Ectodermal cell (in vitro differentiated cells): ENCODE measurements around the gene ARHGEF19.

Source experiments
- H3K27ac ChIP-seq: 2 replicates; pipeline ENCODE4 v1.7.0; 2013; ENCODE audit warnings: mild to moderate bottlenecking, low read depth, low read length; ENCODE audit not compliant: insufficient read depth, poor library complexity, severe bottlenecking
- H3K27me3 ChIP-seq: 2 replicates; pipeline ENCODE4 v1.7.0; 2013; ENCODE audit warnings: mild to moderate bottlenecking, low read length; ENCODE audit not compliant: insufficient read depth, control insufficient read depth, poor library complexity, severe bottlenecking
- H3K36me3 ChIP-seq: one replicate; pipeline ENCODE4 v1.7.0; 2013; ENCODE audit warnings: low read length; ENCODE audit not compliant: control insufficient read depth, insufficient read depth
- H3K4me1 ChIP-seq: one replicate; pipeline ENCODE4 v1.7.0; 2013; ENCODE audit warnings: low read length; ENCODE audit not compliant: control insufficient read depth, insufficient read depth
- H3K4me3 ChIP-seq: 2 replicates; pipeline ENCODE4 v1.7.0; 2013; ENCODE audit warnings: low read depth, low read length, control low read depth; ENCODE audit not compliant: insufficient read depth
- H3K9me3 ChIP-seq: 2 replicates; pipeline ENCODE4 v1.7.0; 2013; ENCODE audit warnings: mild to moderate bottlenecking, low read length, moderate library complexity; ENCODE audit not compliant: control insufficient read depth
- WGBS, 2 experiments: methylation state at CpG; one replicate each; pipeline ENCODE4 v1.1.7; 2013; ENCODE audit warnings: missing lambda C conversion rate in 2 of 2; 5-methylcytosine and 5-hydroxymethylcytosine counted together

ARHGEF19 gene

GRCh38 chr1:16210581-16210980, 1.9 kb downstream of the ARHGEF19 start:
- Histone ChIP-seq H3K27me3 (peaks cover 20% of the 10 kb centered on the region), H3K9me3 (no peaks in the 10 kb centered on the region), H3K4me1 (peaks cover 18% of the 10 kb centered on the region), H3K4me3 (no peak overlapping the region), H3K27ac (no peak overlapping the region), H3K36me3 (no peaks in the 10 kb centered on the region)
- WGBS, 2 experiments: 91 to 94% methylated on average over 4 of the region's 4 CpGs

DNA sequence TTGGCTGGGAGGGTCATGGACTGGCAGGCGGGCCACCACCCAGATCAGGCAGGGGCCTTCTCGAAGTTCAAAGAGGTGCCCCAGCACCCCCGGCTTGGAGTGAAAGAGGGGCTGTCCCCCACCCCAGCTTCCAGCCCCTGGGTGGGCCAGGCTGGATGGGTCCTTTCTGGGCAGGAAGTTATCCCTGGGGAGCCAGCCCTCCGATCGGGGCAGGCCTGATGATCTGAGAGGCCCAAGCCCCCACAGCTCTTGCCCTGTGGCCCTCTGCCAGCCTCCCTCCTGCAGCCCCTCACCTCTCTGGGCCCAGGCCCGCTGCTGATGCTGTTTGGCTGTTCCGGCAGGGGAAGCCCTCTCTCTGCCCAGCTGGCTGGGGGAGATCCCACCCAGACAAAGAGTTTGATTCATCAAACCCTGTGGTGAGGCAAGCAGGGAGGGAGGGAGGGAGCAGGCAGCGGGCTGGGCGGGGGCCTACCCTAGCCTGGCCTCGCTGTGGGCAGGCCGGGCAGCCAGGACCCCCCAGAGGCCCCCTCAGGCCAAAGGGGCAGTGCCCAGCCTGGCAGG, 2.5 kb downstream of the ARHGEF19 start:
- Histone ChIP-seq H3K27me3 (peaks cover 19% of the 10 kb centered on the region), H3K27ac (no peak overlapping the region), H3K4me1 (peaks cover 22% of the 10 kb centered on the region), H3K4me3 (no peak overlapping the region), H3K9me3 (no peaks in the 10 kb centered on the region), H3K36me3 (no peaks in the 10 kb centered on the region)
- 66 to 71% methylated on average over 11 of the region's 11 CpGs for WGBS, 2 experiments

DNA sequence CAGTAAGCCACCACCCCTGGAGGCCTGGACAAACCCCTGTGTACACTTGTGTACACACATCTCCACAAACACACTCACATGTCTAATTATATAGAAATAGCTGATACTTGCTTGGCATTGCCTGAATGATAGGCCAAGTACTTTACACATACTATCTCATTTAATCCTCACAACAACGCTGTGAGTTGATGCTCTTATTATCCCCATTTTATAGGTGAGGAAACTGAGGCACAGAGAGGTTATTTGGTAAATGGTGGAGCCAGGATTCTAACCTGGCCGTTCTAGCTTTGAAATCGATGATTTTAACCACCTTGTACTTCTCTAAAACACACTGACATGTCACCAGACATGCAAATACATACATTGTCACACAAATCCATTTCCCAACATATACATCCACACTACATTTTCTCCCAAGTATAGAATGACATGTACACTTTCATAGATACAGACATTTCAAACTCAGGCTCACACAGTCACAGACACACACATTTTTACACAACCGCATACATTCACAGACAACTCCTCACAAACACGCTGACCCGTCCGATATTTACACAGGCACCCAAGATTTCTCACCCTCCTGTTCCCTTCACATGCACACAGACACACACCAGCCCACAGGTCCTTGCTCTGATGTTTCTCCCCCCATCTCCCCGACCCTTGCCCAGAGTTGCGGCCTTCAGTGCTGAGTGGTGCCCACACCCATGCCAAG, 3.2 kb downstream of the ARHGEF19 start:
- Histone ChIP-seq H3K27ac (no peak overlapping the region), H3K4me3 (no peak overlapping the region), H3K9me3 (no peaks in the 10 kb centered on the region), H3K27me3 (peaks cover 19% of the 10 kb centered on the region), H3K4me1 (peaks cover 22% of the 10 kb centered on the region), H3K36me3 (no peaks in the 10 kb centered on the region)
- WGBS, 2 experiments: 92% methylated on average over 8 of the region's 9 CpGs

DNA sequence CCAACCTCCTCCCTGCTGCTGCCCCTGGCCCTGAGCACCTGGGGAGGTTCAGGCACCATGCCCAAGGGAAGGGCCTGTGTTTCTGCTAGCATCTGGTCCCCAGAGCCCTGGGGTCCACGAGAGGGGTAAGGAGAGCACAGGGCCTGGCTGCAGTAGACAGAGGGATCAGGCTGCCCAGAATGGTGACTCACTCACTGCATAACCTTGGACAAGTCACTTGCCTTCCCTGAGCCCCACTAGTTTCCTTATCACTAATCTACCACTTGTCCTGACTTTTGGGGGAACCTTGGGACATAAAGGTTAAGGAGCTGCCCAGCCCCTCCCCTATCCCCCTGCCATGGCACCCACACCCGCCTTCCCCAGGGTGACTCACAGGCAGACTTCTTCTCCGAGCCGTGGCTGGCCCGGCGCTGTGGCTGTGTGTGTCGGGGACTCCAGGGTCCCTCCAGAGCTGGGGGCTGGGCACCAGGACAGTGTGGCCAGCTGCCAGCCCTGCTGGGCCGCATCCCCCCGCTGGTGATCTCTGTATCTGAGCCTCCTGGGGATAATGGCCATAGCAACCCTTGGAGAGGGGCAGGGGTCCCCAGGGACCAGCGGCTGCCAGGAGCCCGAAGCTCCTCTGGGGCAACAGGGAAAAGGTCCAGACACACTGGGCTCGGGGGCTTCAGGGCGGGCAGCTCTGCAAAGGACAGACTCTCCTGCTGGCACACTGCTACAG, 4.0 kb downstream of the ARHGEF19 start:
- WGBS, 2 experiments: 92% methylated on average over 13 of the region's 13 CpGs
- Histone ChIP-seq H3K27me3 (peaks cover 19% of the 10 kb centered on the region), H3K4me3 (no peak overlapping the region), H3K36me3 (no peaks in the 10 kb centered on the region), H3K27ac (no peak overlapping the region), H3K4me1 (peaks cover 22% of the 10 kb centered on the region), H3K9me3 (no peaks in the 10 kb centered on the region)

DNA sequence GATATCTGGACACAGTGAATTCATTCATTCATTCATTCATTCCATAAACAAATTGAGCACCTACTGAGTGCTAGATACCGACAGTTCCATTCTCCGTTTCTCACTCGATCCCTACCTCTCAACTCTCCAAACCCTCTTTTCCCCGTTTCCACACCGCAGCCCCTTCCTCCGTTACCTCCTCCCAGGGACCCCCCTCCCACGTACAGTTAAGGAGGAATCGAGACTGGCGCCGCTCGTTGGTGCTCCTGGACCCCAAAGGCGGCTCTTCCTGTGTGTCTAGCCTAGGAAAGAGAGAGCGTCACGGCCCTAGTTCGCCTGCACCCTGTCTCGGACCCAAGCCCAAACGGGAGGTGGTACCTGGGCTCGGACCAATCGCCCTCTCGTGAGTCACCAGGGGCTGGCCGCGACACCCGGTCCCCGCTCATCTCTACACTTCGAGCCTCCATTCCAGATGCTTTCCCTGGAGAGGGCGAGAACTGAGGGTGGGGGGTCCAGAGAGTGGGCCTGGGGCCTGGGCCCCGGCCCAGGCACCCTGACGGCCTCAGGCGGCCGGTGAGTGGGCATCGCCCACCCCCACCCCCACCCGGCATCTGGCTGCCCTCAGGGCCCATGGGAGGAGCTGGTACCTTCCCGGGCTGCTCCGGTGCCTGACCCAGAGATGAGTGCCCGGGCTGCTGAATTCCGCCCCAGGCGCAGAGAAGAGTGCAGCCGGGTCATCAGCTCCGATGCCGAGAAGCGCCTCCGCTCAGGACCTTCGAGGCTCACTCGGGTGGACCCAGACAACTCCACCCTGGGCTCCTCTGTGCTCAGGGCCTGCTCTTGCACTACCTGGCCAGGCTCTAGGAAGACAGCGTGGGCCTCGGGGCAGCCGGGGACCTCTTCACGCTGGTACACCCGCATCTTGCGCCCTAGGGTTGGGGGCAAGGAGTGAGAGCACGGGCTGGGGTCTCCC, 4.9 kb downstream of the ARHGEF19 start:
- Histone ChIP-seq H3K4me1 (peaks cover 18% of the 10 kb centered on the region), H3K27me3 (peaks cover 19% of the 10 kb centered on the region), H3K9me3 (no peaks in the 10 kb centered on the region), H3K27ac (no peak overlapping the region), H3K4me3 (peak overlapping the region; percentile 53), H3K36me3 (no peaks in the 10 kb centered on the region)
- 51% methylated on average over 51 of the region's 51 CpGs for WGBS, 2 experiments

DNA sequence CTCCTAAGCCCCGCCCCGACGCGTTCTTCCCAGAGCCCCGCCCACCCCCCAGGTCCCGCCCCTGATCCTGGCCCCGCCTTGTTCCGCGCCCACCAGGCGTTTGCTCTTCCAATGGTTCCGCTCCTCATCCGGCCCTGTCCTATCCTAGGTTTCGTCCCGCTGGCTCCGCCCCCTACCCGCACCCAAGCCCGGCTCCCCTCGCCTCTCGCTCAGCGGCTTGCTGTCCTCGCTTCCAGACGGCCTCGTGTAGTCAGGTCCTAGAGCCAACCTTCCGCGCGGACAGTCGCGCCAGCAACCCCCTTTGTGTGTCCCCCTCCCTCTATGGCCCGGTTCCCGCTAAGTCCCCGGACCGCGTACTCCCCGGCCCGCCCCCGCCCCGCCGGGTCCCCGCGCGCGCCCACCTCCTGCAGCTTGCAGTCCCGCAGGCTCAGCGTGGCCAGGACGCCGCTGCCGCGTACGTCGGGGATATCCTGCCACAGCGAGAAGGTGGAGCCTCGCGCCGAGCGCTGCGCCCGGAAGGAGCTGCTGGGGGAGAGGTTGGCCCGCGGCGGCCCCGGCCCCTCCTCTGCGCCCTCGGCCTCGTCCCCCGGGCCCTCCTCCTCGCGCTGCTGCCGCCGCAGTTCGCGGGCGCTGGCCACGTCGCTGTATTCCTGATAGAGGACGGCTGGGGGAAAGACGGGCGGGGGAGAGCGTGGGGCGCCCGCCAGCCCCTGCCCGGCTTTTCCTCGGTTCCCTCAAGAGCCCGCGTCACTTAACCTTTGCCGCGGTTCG, 5.7 kb downstream of the ARHGEF19 start:
- Histone ChIP-seq H3K27ac (peak overlapping the region; percentile 93), H3K4me1 (peaks cover 12% of the 10 kb centered on the region), H3K9me3 (no peaks in the 10 kb centered on the region), H3K27me3 (peaks cover 19% of the 10 kb centered on the region), H3K4me3 (peak overlapping the region; percentile 53), H3K36me3 (no peaks in the 10 kb centered on the region)
- WGBS, 2 experiments: 1% methylated on average over 85 to 87 of the region's 87 CpGs

- Histone ChIP-seq H3K36me3 (no peaks in the 10 kb centered on the region), H3K27me3 (peaks cover 19% of the 10 kb centered on the region), H3K4me3 (peak overlapping the region; percentile 39), H3K9me3 (no peaks in the 10 kb centered on the region), H3K4me1 (peaks cover 12% of the 10 kb centered on the region), H3K27ac (no peak overlapping the region)
- 45 to 47% methylated on average over 38 of the region's 38 CpGs for WGBS, 2 experiments
These were observed 6.4 kb downstream of the ARHGEF19 start for GRCh38 chr1:16205891-16206546.

- Histone ChIP-seq H3K27me3 (peaks cover 19% of the 10 kb centered on the region), H3K4me1 (peaks cover 12% of the 10 kb centered on the region), H3K9me3 (no peaks in the 10 kb centered on the region), H3K4me3 (no peak overlapping the region), H3K27ac (no peak overlapping the region), H3K36me3 (no peaks in the 10 kb centered on the region)
- WGBS, 2 experiments: 88 to 89% methylated on average over 11 of the region's 11 CpGs
These were observed 7.1 kb downstream of the ARHGEF19 start for GRCh38 chr1:16205334-16205671.

DNA sequence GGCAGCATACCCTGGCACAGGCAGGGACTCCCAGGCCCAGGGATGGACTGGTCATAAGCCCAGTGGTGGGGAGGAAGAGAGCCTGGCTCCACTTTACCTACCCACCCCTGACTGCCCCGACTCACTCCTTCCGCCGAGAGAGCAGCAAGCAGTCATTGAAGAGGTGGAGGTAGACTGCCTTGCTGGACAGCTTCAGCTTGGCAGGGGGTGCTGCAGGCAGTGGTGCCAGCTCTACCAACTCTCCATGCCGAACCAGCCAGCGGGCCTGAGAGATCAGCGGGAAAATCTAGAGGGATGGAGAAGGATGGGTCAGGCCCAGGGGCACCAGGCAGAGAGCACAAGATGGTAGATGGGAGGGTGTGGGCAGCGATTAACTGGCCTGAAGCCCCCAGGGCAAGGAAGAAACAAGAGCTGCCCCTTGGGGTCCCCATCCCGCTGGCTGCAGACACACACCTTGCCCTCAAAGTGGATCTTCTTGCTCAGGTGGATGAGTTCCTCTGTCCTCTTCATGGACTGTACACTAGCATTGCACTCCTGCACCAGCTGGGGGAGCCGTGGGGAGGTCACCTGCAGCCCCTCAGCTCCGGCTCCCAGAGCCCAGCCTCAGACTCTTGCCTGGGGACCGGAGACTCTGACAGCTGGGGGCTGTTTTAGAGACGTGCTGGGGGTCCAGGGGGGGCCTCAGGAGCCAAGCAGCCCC, 7.7 kb downstream of the ARHGEF19 start:
- Histone ChIP-seq H3K9me3 (no peaks in the 10 kb centered on the region), H3K4me1 (peaks cover 9% of the 10 kb centered on the region), H3K36me3 (no peaks in the 10 kb centered on the region), H3K27ac (no peak overlapping the region), H3K27me3 (peaks cover 19% of the 10 kb centered on the region), H3K4me3 (no peak overlapping the region)
- 77 to 82% methylated on average over 12 of the region's 12 CpGs for WGBS, 2 experiments
